A549 (cell line): ENCODE measurements around the gene CDH22. TPM values are rescaled to one million over a fixed set of nuclear protein-coding genes. Genes with fewer than 3 reads are reported as not detected.

Experiments
- ATAC-seq, 2 experiments: fragments of 200-7000 bp in 1 of 2; fragments of >200 bp in 1 of 2; cut with Nextera tagmentation in 1 of 2; cut with Tn5 transposase in 1 of 2; 3 replicates each; pipeline versions ENCODE4 v1.8.0 to v1.9.1; 2018 to 2020; ENCODE audit warnings: mild to moderate bottlenecking in 1 of 2, moderate library complexity in 1 of 2
- CTCF ChIA-PET: fragments of 300-600 bp; sonication (Branson Sonifier 250); formaldehyde crosslinking; extraction: SDS; loops from one replicate; lab custom pipeline; 2021; ENCODE audit warnings: antibody characterized with exemption, inconsistent platforms; lab: Yijun Ruan, JAX
- POLR2A ChIA-PET: fragments of 350-600 bp; formaldehyde crosslinking; extraction: SDS; loops from one replicate; lab custom pipeline; 2021; ENCODE audit warnings: antibody characterized with exemption, inconsistent platforms; lab: Yijun Ruan, JAX
- DNase-seq, 2 experiments: peaks; one replicate each; pipeline versions ENCODE4 v3.0.0 to v3.0.0-alpha.2; 2011 to 2016; ENCODE audit warnings: low read depth in 1 of 2, low spot score in 1 of 2
- FAIRE-seq: peaks from 2 replicates; lab custom pipeline; 2011; peaks lifted over from hg19 to GRCh38; lab: Jason Lieb, UNC
- H3K27ac ChIP-seq, 2 experiments: fragments of >200 bp; sonication (Bioruptor Twin); formaldehyde crosslinking; 3 replicates each; pipeline ENCODE4 v1.5.1; 2016 to 2017
- H3K4me1 ChIP-seq: fragments of >200 bp; sonication (Bioruptor Twin); formaldehyde crosslinking; 3 replicates; pipeline ENCODE4 v1.6.1; 2016
- H3K4me2 ChIP-seq: fragments of >200 bp; sonication (Bioruptor Twin); formaldehyde crosslinking; 3 replicates; pipeline ENCODE4 v1.6.1; 2016
- H3K4me3 ChIP-seq: fragments of >200 bp; sonication (Bioruptor Twin); formaldehyde crosslinking; 3 replicates; pipeline ENCODE4 v1.5.1; 2016
- H3K9me3 ChIP-seq: fragments of >200 bp; sonication (Bioruptor Twin); formaldehyde crosslinking; 3 replicates; pipeline ENCODE4 v1.6.1; 2016
- CBX2 ChIP-seq: fragments of 200-600 bp; sonication (generic); IDR thresholded peaks from 2 replicates; pipeline ENCODE4 v1.6.1; 2016; ENCODE audit warnings: low read depth, mild to moderate bottlenecking, borderline replicate concordance
- CEBPB ChIP-seq, 2 experiments: fragments of >200 bp in 1 of 2; sonication (Bioruptor Twin) in 1 of 2; formaldehyde crosslinking in 1 of 2; IDR thresholded peaks; 2 replicates each; pipeline ENCODE4 v1.6.1; 2012 to 2016
- CHD2 ChIP-seq: fragments of 150-350 bp; IDR thresholded peaks from 2 replicates; pipeline ENCODE4 v1.6.1; 2014; ENCODE audit warnings: low read length; ENCODE audit not compliant: partially characterized antibody
- EP300 ChIP-seq, 2 experiments: fragments of >200 bp; sonication (Bioruptor Twin); formaldehyde crosslinking; IDR thresholded peaks; 2 replicates in 1 of 2; 3 replicates in 1 of 2; pipeline ENCODE4 v1.6.1; 2016 to 2017
- ESRRA ChIP-seq: fragments of 150-350 bp; IDR thresholded peaks from 2 replicates; pipeline ENCODE4 v1.6.1; 2014; ENCODE audit warnings: mild to moderate bottlenecking, low read length, borderline replicate concordance
- GATA3 ChIP-seq: IDR thresholded peaks from 2 replicates; pipeline ENCODE4 v1.6.1; 2012; ENCODE audit warnings: borderline replicate concordance
- HEYL ChIP-seq: fragments of 250-450 bp; sonication (Bioruptor Pico); IDR thresholded peaks from 2 replicates; pipeline ENCODE4 v1.8.0; 2021; ENCODE audit warnings: mild to moderate bottlenecking, moderate library complexity
- HOXA7 ChIP-seq: fragments of 250-450 bp; sonication (Bioruptor Pico); IDR thresholded peaks from 2 replicates; pipeline ENCODE4 v1.5.0; 2020; ENCODE audit warnings: mild to moderate bottlenecking, moderate library complexity
- HOXB5 ChIP-seq: fragments of 250-450 bp; sonication (Bioruptor Pico); IDR thresholded peaks from 2 replicates; pipeline ENCODE4 v1.5.0; 2020; ENCODE audit warnings: mild to moderate bottlenecking, moderate library complexity
- JUN ChIP-seq, 2 experiments: fragments of >200 bp; sonication (Bioruptor Twin); formaldehyde crosslinking; IDR thresholded peaks; 2 replicates in 1 of 2; 3 replicates in 1 of 2; pipeline ENCODE4 v1.6.1; 2016 to 2017
- JUNB ChIP-seq: fragments of >200 bp; sonication (Bioruptor Twin); formaldehyde crosslinking; IDR thresholded peaks from 2 replicates; pipeline ENCODE4 v1.6.1; 2016
- MAFK ChIP-seq: fragments of 450-650 bp; IDR thresholded peaks from 2 replicates; pipeline ENCODE4 v1.6.1; 2014; ENCODE audit not compliant: partially characterized antibody
- POLR2AphosphoS2 ChIP-seq: conservative IDR thresholded peaks from 2 replicates; pipeline ENCODE4 v1.6.1; 2012; ENCODE audit warnings: low read length, improper control_type of control experiment, inconsistent platforms
- WGBS: methylation state at CpG from one replicate; pipeline ENCODE4 v1.1.6; 2017; ENCODE audit errors: missing lambda C conversion rate; 5-methylcytosine and 5-hydroxymethylcytosine counted together
- polyA plus RNA-seq, 4 experiments: library from polyadenylated mRNA; depleted of rRNA in 3 of 4; stranded (reverse); fragments of >200 nt; fragmentation: RNase III in 1 of 4; extraction: RNeasy Plus Mini Kit Qiagen cat#74134 plus additional on column Dnase treatment in 1 of 4; gene quantifications; 2 replicates in 3 of 4; 3 replicates in 1 of 4; pipeline ENCODE4 v1.2.3, GENCODE V29; 2011 to 2017
- TF ChIP-seq, protein P1 (sequence below): IDR thresholded peaks from 2 replicates; pipeline ENCODE4 v1.6.1; 2012
- TF ChIP-seq, protein P2 (sequence below): fragments of >200 bp; sonication (Bioruptor Twin); formaldehyde crosslinking; IDR thresholded peaks from 3 replicates; pipeline ENCODE4 v1.6.1; 2016
- TF ChIP-seq, protein P3 (sequence below): fragments of 200-600 bp; sonication (generic); IDR thresholded peaks from 2 replicates; pipeline ENCODE4 v1.6.1; 2016; ENCODE audit warnings: antibody characterized with exemption, mild to moderate bottlenecking, moderate library complexity
- TF ChIP-seq, protein P4 (sequence below): fragments of 450-650 bp; IDR thresholded peaks from 2 replicates; pipeline ENCODE4 v1.6.1; 2014; ENCODE audit warnings: antibody characterized with exemption

CDH22 gene
- polyA plus RNA-seq, 2 of the 4 experiments (the other 2 are of a cell fraction) = not detected

DNA sequence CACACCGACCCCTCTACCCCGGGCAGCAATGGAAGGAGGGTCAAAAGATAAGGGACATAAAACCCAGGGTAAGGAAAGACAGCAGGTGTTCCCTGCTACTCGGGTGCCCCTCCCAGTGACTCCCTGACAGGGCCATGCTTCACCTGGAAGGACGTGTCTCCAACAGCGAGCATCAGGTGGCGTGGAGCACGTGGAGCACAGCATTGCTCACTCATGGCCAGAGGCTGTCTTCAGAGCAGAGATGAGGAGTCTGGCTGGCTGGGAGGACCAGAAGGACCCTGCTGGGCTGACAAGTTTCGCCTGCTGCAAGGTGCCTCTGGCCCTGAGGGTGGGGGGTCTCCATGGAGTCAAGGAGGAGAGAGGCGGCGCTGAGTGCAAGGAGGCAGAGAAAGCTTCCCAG lies 15.3 kb upstream of the CDH22 start:
- Histone ChIP-seq H3K4me2 (no peak overlapping the region), H3K27ac (no peak overlapping the region), H3K9me3 (no peaks in the 10 kb centered on the region), H3K4me3 (no peak overlapping the region), H3K4me1 (no peaks in the 10 kb centered on the region)
- ChIA-PET POLR2A (no interaction called here), CTCF (interaction anchor here (0.8 to 1.7 kb wide), 4 partner anchors 17 to 280 kb away, joined by 3 to 4 read pairs (median 4); no protein-coding TSS in a partner anchor)
- FAIRE-seq (no peak), ATAC-seq (no peak), DNase-seq (no peak)
- no peak for TF ChIP-seq POLR2AphosphoS2
- TF ChIP-seq, protein P1, sequence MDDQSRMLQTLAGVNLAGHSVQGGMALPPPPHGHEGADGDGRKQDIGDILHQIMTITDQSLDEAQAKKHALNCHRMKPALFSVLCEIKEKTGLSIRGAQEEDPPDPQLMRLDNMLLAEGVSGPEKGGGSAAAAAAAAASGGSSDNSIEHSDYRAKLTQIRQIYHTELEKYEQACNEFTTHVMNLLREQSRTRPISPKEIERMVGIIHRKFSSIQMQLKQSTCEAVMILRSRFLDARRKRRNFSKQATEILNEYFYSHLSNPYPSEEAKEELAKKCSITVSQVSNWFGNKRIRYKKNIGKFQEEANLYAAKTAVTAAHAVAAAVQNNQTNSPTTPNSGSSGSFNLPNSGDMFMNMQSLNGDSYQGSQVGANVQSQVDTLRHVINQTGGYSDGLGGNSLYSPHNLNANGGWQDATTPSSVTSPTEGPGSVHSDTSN = no peak
- TF ChIP-seq CHD2 = no peak
- no peak for TF ChIP-seq JUNB
- TF ChIP-seq CBX2 = no peak
- no peak for TF ChIP-seq JUN (IDR thresholded peaks at IDR 0.05)
- TF ChIP-seq, protein P2, sequence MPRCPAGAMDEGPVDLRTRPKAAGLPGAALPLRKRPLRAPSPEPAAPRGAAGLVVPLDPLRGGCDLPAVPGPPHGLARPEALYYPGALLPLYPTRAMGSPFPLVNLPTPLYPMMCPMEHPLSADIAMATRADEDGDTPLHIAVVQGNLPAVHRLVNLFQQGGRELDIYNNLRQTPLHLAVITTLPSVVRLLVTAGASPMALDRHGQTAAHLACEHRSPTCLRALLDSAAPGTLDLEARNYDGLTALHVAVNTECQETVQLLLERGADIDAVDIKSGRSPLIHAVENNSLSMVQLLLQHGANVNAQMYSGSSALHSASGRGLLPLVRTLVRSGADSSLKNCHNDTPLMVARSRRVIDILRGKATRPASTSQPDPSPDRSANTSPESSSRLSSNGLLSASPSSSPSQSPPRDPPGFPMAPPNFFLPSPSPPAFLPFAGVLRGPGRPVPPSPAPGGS = no peak
- TF ChIP-seq HOXB5 = no peak
- TF ChIP-seq HEYL (CRISPR knock-in tag) = no peak
- TF ChIP-seq EP300 (IDR thresholded peaks at IDR 0.05) = no peak
- TF ChIP-seq, protein P3, sequence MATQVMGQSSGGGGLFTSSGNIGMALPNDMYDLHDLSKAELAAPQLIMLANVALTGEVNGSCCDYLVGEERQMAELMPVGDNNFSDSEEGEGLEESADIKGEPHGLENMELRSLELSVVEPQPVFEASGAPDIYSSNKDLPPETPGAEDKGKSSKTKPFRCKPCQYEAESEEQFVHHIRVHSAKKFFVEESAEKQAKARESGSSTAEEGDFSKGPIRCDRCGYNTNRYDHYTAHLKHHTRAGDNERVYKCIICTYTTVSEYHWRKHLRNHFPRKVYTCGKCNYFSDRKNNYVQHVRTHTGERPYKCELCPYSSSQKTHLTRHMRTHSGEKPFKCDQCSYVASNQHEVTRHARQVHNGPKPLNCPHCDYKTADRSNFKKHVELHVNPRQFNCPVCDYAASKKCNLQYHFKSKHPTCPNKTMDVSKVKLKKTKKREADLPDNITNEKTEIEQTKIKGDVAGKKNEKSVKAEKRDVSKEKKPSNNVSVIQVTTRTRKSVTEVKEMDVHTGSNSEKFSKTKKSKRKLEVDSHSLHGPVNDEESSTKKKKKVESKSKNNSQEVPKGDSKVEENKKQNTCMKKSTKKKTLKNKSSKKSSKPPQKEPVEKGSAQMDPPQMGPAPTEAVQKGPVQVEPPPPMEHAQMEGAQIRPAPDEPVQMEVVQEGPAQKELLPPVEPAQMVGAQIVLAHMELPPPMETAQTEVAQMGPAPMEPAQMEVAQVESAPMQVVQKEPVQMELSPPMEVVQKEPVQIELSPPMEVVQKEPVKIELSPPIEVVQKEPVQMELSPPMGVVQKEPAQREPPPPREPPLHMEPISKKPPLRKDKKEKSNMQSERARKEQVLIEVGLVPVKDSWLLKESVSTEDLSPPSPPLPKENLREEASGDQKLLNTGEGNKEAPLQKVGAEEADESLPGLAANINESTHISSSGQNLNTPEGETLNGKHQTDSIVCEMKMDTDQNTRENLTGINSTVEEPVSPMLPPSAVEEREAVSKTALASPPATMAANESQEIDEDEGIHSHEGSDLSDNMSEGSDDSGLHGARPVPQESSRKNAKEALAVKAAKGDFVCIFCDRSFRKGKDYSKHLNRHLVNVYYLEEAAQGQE = no peak
- no peak for TF ChIP-seq GATA3
- no peak for TF ChIP-seq HOXA7 (CRISPR knock-in tag)
- TF ChIP-seq CEBPB (IDR thresholded peaks at IDR 0.05) = no peak
- whole genome bisulfite sequencing = 52% methylated on average over 10 of the region's 10 CpGs

DNA sequence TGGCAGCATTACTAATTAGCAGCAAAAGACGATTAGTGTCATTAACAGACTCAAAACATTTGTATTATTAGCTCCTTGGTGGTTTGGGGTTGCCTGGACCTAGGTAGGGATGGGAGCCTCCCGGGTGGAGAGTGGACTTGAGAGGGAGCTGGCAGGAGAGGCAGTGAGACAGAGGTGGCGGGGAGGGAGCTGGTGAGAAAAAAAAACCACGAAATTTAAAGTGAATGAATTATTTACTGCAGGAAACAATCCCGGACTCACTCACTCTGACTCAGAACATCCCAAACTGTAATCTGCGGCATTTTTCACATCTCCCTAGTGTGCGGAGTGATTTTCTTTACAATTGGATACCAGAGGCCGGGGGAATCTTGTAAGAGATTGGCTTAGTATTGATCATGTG lies 14.3 kb upstream of the CDH22 start:
- Histone ChIP-seq H3K4me2 (no peak overlapping the region), H3K27ac (no peak overlapping the region), H3K9me3 (no peaks in the 10 kb centered on the region), H3K4me3 (no peak overlapping the region), H3K4me1 (no peaks in the 10 kb centered on the region)
- no peak for ATAC-seq
- TF ChIP-seq MAFK (no peak), ESRRA (no peak)
- TF ChIP-seq, protein P4, sequence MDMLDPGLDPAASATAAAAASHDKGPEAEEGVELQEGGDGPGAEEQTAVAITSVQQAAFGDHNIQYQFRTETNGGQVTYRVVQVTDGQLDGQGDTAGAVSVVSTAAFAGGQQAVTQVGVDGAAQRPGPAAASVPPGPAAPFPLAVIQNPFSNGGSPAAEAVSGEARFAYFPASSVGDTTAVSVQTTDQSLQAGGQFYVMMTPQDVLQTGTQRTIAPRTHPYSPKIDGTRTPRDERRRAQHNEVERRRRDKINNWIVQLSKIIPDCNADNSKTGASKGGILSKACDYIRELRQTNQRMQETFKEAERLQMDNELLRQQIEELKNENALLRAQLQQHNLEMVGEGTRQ = no peak
- DNase-seq = no peak
- WGBS = 42% methylated on average over 8 of the region's 8 CpGs
- CTCF ChIA-PET = interaction anchor here (0.8 to 1.7 kb wide), 7 partner anchors 16 to 308 kb away, joined by 3 to 4 read pairs (median 3); no protein-coding TSS in a partner anchor
- POLR2A ChIA-PET = interaction anchor here (0.7 kb wide), 1 partner anchor 41 kb away, joined by 3 read pairs; no protein-coding TSS in a partner anchor
- FAIRE-seq = no peak
